HG03095 (cell line): Measurements from ENCODE around the gene KRTAP10-11.

Source experiments
- ATAC-seq: cut with Tn5 transposase; IDR thresholded peaks from one replicate; pipeline ENCODE4 v1.9.1; 2021; ENCODE audit warnings: moderate library complexity; ENCODE audit not compliant: unreplicated experiment

The KRTAP10-11 gene

DNA sequence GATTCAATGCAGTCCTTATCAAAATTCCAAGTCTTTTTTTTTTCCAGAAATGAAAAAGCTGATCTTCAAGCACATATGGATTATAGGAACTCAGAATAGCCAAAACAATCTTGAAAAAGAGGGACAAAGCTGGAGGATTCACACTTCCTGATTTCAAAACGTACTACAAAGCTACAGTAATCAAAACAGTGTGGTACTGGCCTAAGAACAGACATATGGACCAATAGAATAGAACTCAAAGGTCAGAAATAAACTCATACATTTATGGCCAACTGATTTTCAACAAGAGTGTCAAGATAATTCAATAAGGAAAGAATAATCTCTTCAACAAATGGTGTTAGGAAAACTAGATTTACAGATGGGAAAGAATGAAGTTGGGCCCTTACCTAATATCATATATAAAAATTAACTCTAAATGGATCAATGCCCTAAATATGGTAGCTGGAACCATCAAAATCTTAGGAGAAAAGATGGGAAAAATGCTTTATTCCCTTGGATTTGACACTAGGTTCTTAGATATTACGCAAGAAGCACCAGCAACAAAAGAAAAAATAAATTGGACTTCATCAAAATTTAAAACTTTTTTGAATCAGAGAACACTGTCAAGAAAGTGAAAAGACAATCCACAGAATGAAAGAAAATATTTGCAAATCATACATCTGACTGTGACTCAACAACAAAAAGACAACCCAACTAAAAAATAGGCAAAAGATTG, 46.7 kb downstream of the KRTAP10-11 start:
- ATAC-seq: no peak

DNA sequence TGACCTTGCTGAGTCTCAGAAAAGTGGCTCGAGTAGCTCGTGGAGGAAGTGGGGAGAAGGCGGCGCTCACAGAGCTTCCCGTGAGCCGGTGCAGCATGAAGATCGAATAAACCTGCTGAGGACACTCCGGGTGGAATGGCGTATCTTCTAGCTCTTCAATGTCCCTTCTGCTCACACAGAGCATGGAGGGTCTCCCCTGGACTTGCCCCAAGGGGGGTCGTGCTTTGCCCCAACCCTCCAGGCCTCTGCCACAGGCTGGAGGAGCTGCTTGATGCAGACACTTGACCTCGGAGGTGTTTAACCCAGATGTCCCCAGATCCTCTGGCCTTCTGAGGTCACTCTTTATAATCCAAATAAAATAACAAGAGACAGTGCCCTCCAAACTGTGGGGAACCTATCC, 48.6 kb downstream of the KRTAP10-11 start:
- no peak for ATAC-seq

DNA sequence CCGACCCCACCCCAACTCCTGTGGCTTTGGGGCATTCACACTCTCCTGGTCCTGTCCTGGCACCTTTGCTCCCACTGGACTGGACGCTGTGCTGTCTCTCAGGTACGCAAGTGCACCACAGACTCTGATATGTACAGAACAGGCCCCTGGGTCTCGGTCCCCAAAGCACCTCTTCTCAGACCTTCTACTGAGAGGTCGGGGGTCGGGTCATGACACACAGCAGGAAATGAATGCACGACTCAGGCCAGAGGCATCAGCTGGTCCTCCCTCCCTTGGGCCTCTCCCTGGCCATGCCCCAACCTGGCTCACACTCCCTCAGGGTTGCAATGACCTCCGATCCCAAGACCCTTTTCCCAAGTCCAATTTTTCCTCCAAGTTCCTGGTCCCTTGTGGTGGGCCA, 49.0 kb downstream of the KRTAP10-11 start:
- no peak for ATAC-seq

DNA sequence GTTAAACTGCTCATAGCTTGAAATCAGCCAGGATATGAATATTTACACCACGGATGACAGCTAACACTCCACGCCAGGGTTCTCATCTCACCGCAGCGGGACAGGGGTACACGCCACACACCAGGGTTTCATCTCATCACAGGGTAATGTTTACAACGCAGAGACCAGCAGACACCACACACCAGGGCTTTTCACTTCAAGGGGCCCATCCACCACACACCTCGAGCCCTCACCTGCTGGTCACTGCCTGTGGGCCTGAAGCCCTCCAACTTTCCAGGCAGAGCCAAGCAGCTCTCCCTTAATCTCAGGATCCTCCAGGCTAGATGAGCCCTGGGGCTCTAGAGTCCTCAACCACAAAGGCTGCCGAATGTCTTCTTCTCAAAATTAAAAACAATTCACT, 49.4 kb downstream of the KRTAP10-11 start:
- ATAC-seq: no peak

DNA sequence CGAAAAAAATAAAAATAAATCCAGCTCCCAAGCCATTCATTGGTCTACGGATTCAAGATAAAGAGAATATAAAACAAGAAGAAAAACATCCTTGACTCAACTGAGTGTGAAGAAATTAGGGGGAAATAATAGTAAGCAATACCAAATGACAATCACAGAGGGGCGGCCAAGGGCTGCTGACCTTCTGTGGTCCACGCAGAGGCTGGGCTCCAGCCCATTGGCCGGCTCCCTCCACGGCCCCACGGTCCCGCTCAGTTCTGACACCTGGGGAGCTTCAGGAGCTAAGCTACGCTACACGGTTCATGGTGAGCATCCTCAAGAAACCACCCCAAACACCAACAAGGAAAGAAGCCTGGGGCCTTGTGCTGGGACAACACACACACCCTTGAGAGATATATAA, 50.4 kb downstream of the KRTAP10-11 start:
- no peak for ATAC-seq
